Testis (tissue), 3 donors: ENCODE measurements around the gene ADK. TPM values are rescaled to one million over a fixed set of nuclear protein-coding genes. Genes with fewer than 3 reads are reported as not detected.

ENCODE experiments used
- DNase-seq: peaks from one replicate; pipeline ENCODE4 v3.0.0-alpha.2; 2019
- H3K27ac ChIP-seq, 2 donors: fragments of 200-600 bp; sonication (generic); one replicate each; pipeline ENCODE4 v1.5.1; 2019
- H3K27me3 ChIP-seq: fragments of 200-600 bp; sonication (generic); one replicate; pipeline ENCODE4 v1.5.1; 2019
- H3K36me3 ChIP-seq: fragments of 200-600 bp; sonication (generic); one replicate; pipeline ENCODE4 v1.5.1; 2017; ENCODE audit warnings: low read depth; ENCODE audit errors: missing control alignments
- H3K4me1 ChIP-seq: fragments of 200-600 bp; sonication (generic); one replicate; pipeline ENCODE4 v1.5.1; 2019
- H3K4me3 ChIP-seq, 2 donors: fragments of 200-600 bp; sonication (generic); one replicate each; pipeline ENCODE4 v1.5.1; 2017 to 2019
- H3K9me3 ChIP-seq: fragments of 200-600 bp; sonication (generic); one replicate; pipeline ENCODE4 v1.5.1; 2017
- POLR2A ChIP-seq: fragments of 450-650 bp; IDR thresholded peaks from one replicate; pipeline ENCODE4 v1.6.1; 2017; ENCODE audit warnings: antibody characterized with exemption, mild to moderate bottlenecking, moderate library complexity
- whole genome bisulfite sequencing, 2 donors: methylation state at CpG; one replicate each; pipeline ENCODE4 v1.1.5; 2018; 5-methylcytosine and 5-hydroxymethylcytosine counted together
- intact Hi-C: fragments of 100-400 bp; cut with DNase I; formaldehyde crosslinking; loops from one replicate; pipeline ENCODE4 v1.15.1; 2023; ENCODE audit warnings: low total_unique reads
- polyA plus RNA-seq: library from polyadenylated mRNA; stranded (reverse); fragments of 350-450 nt; fragmentation: Illumina TruSeq; extraction: RNeasy Lipid Tissue Mini Kit (QIAGEN cat#74804); gene quantifications from one replicate; pipeline ENCODE4 v1.2.3, GENCODE V29; 2014; ENCODE audit warnings: low read depth, low replicate concordance; ENCODE audit not compliant: insufficient read depth
- total RNA-seq, 2 donors: library from RNA; depleted of rRNA; stranded (reverse); fragments of >200 nt; gene quantifications; one replicate each; pipeline ENCODE4 v1.2.3, GENCODE V29; 2016
- TF ChIP-seq, protein P1 (sequence below), 3 experiments: fragments of 450-650 bp in 2 of 3; fragments of 200-600 bp in 1 of 3; sonication (generic) in 1 of 3; IDR thresholded peaks; one replicate each; pipeline ENCODE4 v1.5.1; 2016 to 2019; ENCODE audit warnings: antibody characterized with exemption in 3 of 3, mild to moderate bottlenecking in 2 of 3, moderate library complexity in 1 of 3

Gene ADK
- total and polyA plus RNA-seq, 3 donors from 2014 or later, result 23.3 to 61.8 (median 55.3) TPM

- Histone ChIP-seq H3K9me3 (no peaks in the 10 kb centered on the region), H3K4me1 (no peaks in the 10 kb centered on the region), H3K4me3 (no peak overlapping the region), H3K36me3 (no peaks in the 10 kb centered on the region), H3K27me3 (no peaks in the 10 kb centered on the region), H3K27ac (no peak overlapping the region)
- intact Hi-C loops, result no loop called here
- no peak for DNase-seq
- TF ChIP-seq, protein P1, sequence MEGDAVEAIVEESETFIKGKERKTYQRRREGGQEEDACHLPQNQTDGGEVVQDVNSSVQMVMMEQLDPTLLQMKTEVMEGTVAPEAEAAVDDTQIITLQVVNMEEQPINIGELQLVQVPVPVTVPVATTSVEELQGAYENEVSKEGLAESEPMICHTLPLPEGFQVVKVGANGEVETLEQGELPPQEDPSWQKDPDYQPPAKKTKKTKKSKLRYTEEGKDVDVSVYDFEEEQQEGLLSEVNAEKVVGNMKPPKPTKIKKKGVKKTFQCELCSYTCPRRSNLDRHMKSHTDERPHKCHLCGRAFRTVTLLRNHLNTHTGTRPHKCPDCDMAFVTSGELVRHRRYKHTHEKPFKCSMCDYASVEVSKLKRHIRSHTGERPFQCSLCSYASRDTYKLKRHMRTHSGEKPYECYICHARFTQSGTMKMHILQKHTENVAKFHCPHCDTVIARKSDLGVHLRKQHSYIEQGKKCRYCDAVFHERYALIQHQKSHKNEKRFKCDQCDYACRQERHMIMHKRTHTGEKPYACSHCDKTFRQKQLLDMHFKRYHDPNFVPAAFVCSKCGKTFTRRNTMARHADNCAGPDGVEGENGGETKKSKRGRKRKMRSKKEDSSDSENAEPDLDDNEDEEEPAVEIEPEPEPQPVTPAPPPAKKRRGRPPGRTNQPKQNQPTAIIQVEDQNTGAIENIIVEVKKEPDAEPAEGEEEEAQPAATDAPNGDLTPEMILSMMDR (IDR thresholded peaks at IDR 0.05), result no peak
- TF ChIP-seq POLR2A, result no peak
Observed at GRCh38 chr10:74651565-74651964, 500.5 kb downstream of the ADK start.

DNA sequence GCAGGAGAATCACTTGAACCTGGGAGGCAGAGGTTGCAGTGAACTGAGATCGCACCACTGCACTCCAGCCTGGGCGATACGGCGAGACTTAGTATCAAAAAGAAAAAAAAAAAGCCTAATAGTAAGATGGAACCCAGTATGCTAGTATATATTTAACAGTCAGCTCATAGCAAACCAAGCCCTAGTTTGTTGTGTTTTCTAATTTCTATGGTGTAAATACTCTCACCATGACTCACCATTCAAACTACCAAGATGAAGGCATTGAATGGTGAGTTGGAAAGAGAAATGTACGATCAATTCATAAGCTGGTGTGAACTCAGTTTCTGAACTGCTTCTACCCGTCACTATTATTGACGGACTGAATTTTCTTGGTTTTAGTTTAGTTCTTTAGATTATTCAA is 501.6 kb downstream of the ADK start:
- intact Hi-C loops, result no loop called here
- DNase-seq, result no peak
- TF ChIP-seq POLR2A, result no peak
- TF ChIP-seq, protein P1 (IDR thresholded peaks at IDR 0.05), result no peak

DNA sequence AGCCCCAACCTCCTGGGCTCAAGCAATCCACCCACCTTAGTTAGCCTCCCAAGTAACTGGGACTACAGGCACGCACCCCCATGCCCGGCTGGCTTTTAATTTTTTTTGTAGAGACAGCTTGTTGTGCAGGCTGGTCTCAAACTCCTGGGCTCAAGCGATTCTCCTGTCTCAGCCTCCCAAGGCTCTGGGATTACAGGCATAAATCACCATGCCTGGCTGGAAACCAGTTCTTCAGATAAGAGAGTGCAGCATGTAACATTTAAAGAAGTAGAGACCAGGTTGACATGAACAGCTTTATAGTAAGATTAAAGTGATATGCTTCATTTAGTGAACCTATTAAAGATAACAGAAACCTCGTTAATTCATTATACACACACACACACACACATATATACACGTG is 507.5 kb downstream of the ADK start:
- intact Hi-C loops, result no loop called here
- no peaks in the 10 kb centered on the region for H3K9me3 ChIP-seq
- peak overlapping the region in 1 of 2 donors; percentile 25 for H3K27ac ChIP-seq
- H3K36me3 ChIP-seq, result no peaks in the 10 kb centered on the region
- H3K27me3 ChIP-seq, result no peaks in the 10 kb centered on the region
- H3K4me3 ChIP-seq, result no peak overlapping the region
- WGBS, 2 donors, result 76 to 78% methylated on average over 5 of the region's 5 CpGs
- TF ChIP-seq, protein P1 (IDR thresholded peaks at IDR 0.05), result no peak
- no peak for TF ChIP-seq POLR2A
- DNase-seq, result no peak
- peaks cover 4% of the 10 kb centered on the region for H3K4me1 ChIP-seq

More for the DNA sequence above, 501.6 kb downstream of the ADK start:
- Histone ChIP-seq H3K9me3 (no peaks in the 10 kb centered on the region), H3K4me1 (no peaks in the 10 kb centered on the region), H3K4me3 (no peak overlapping the region), H3K27ac (no peak overlapping the region), H3K27me3 (no peaks in the 10 kb centered on the region), H3K36me3 (no peaks in the 10 kb centered on the region)
- WGBS, 2 donors, result 93 to 97% methylated on average over 7 of the region's 7 CpGs

- no peak for DNase-seq
- no peak overlapping the region for H3K27ac ChIP-seq
- no peaks in the 10 kb centered on the region for H3K36me3 ChIP-seq
- TF ChIP-seq, protein P1 (IDR thresholded peaks at IDR 0.05), result no peak
- TF ChIP-seq POLR2A, result no peak
- no peaks in the 10 kb centered on the region for H3K27me3 ChIP-seq
- WGBS, 2 donors, result 92 to 98% methylated on average over 3 of the region's 3 CpGs
- no peaks in the 10 kb centered on the region for H3K9me3 ChIP-seq
- H3K4me1 ChIP-seq, result peaks cover 4% of the 10 kb centered on the region
- H3K4me3 ChIP-seq, result no peak overlapping the region
- intact Hi-C loops, result no loop called here
Observed at GRCh38 chr10:74662635-74663034, 511.6 kb downstream of the ADK start.

DNA sequence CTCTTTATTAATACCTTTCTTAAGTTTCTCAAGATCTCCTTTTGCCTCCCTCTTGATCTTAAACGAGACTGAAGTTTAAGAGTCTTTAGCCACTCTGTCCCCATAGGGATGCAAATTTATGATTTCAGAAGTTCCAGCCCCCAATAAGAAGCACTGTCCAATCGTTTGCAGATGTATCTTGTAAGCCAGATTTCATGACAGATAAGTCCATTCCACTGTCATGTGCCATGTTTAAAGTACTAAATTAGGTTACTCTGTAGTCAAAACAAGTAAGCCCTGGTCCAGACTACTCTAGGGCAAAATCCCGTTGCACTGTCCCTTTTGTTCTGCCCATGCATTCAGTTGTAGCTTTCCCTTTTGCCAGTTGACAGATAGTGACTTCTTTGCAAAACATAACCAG is 518.2 kb downstream of the ADK start:
- 72 to 76% methylated on average over 3 of the region's 3 CpGs for WGBS, 2 donors
- intact Hi-C loops, result no loop called here
- TF ChIP-seq, protein P1 (IDR thresholded peaks at IDR 0.05), result no peak
- TF ChIP-seq POLR2A, result no peak
- no peak for DNase-seq
- Histone ChIP-seq H3K4me1 (no peaks in the 10 kb centered on the region), H3K27me3 (no peaks in the 10 kb centered on the region), H3K36me3 (no peaks in the 10 kb centered on the region), H3K9me3 (no peaks in the 10 kb centered on the region), H3K27ac (no peak overlapping the region), H3K4me3 (no peak overlapping the region)
